ENCODE measurements around the gene TNFSF8. TPM values are rescaled to one million over a fixed set of nuclear protein-coding genes. Genes with fewer than 3 reads are reported as not detected.
A peak's percentile ranks its signal among the peaks of the same experiment; 100 is the strongest.

The TNFSF8 gene
- total and polyA plus RNA-seq, 7 donors, result 0.60 to 11.7 (median 1.8) TPM

- no peaks in the 10 kb centered on the region for H3K36me3 ChIP-seq
- intact Hi-C loops (cut with DNase I), result no loop called here
- no peaks in the 10 kb centered on the region for H3K4me1 ChIP-seq
- H3K9me3 ChIP-seq, result peaks cover 0 to 14% (median 0%) of the 10 kb centered on the region in 4 donors
- no peaks in the 10 kb centered on the region for H3K27me3 ChIP-seq
- DNase-seq, result no peak
- H3K4me3 ChIP-seq, result no peak overlapping the region
- H3K27ac ChIP-seq, result no peak overlapping the region
- 91 to 96% methylated on average over 4 of the region's 4 CpGs for whole genome bisulfite sequencing, 2 donors
- TF ChIP-seq POLR2AphosphoS5 (IDR thresholded peaks at IDR 0.05) (no peak), EP300 (IDR thresholded peaks at IDR 0.05) (no peak), CTCF (IDR thresholded peaks at IDR 0.05) (no peak), POLR2A (IDR thresholded peaks at IDR 0.05) (no peak)
Measured at GRCh38 chr9:114878879-114879564, 51.4 kb downstream of the TNFSF8 start.

GRCh38 chr9:114869845-114870244 lies 60.5 kb downstream of the TNFSF8 start:
- TF ChIP-seq POLR2A (IDR thresholded peaks at IDR 0.05) (no peak), EP300 (IDR thresholded peaks at IDR 0.05) (no peak)
- Histone ChIP-seq H3K9me3 (no peaks in the 10 kb centered on the region), H3K36me3 (no peaks in the 10 kb centered on the region), H3K27ac (no peak overlapping the region), H3K4me3 (no peak overlapping the region), H3K4me1 (no peaks in the 10 kb centered on the region), H3K27me3 (no peaks in the 10 kb centered on the region)
- intact Hi-C loops (cut with DNase I), result no loop called here
- 39 to 57% methylated on average over 3 of the region's 3 CpGs for WGBS, 2 donors
- DNase-seq, result no peak

GRCh38 chr9:114869378-114869777 lies 61.0 kb downstream of the TNFSF8 start:
- intact Hi-C loops (cut with DNase I), result no loop called here
- no peak for DNase-seq
- Histone ChIP-seq H3K4me3 (no peak overlapping the region), H3K36me3 (no peaks in the 10 kb centered on the region), H3K4me1 (no peaks in the 10 kb centered on the region), H3K27me3 (no peaks in the 10 kb centered on the region), H3K9me3 (no peaks in the 10 kb centered on the region), H3K27ac (no peak overlapping the region)
- no peak for TF ChIP-seq CTCF (IDR thresholded peaks at IDR 0.05)
- TF ChIP-seq POLR2A (IDR thresholded peaks at IDR 0.05), result no peak
- TF ChIP-seq POLR2AphosphoS5 (IDR thresholded peaks at IDR 0.05), result no peak
- no peak for TF ChIP-seq EP300 (IDR thresholded peaks at IDR 0.05)
- WGBS, 2 donors, result 96 to 98% methylated on average over 5 of the region's 5 CpGs

- Histone ChIP-seq H3K27me3 (no peaks in the 10 kb centered on the region), H3K4me3 (no peak overlapping the region), H3K27ac (no peak overlapping the region), H3K36me3 (no peaks in the 10 kb centered on the region), H3K4me1 (no peaks in the 10 kb centered on the region), H3K9me3 (no peaks in the 10 kb centered on the region)
- WGBS, 2 donors, result 88 to 90% methylated on average over 5 of the region's 5 CpGs
- no peak for TF ChIP-seq CTCF (IDR thresholded peaks at IDR 0.05)
- no peak for TF ChIP-seq POLR2A (IDR thresholded peaks at IDR 0.05)
- TF ChIP-seq POLR2AphosphoS5 (IDR thresholded peaks at IDR 0.05), result no peak
- no peak for TF ChIP-seq EP300 (IDR thresholded peaks at IDR 0.05)
- intact Hi-C loops (cut with DNase I), result no loop called here
- DNase-seq, result no peak
Measured at GRCh38 chr9:114867327-114867726, 63.1 kb downstream of the TNFSF8 start.

GRCh38 chr9:114864471-114864870 lies 65.9 kb downstream of the TNFSF8 start:
- intact Hi-C loops (cut with DNase I), result no loop called here
- peak; percentile 76 for DNase-seq
- no peaks in the 10 kb centered on the region for H3K36me3 ChIP-seq
- H3K27me3 ChIP-seq, result no peaks in the 10 kb centered on the region
- H3K4me1 ChIP-seq, result no peaks in the 10 kb centered on the region
- peak overlapping the region in 2 of 4 donors; percentile 37 to 66 for H3K27ac ChIP-seq
- 88 to 90% methylated on average over 1 of the region's 1 CpG for WGBS, 2 donors
- H3K9me3 ChIP-seq, result no peaks in the 10 kb centered on the region
- H3K4me3 ChIP-seq, result no peak overlapping the region
- no peak for TF ChIP-seq CTCF (IDR thresholded peaks at IDR 0.05)
- TF ChIP-seq EP300 (IDR thresholded peaks at IDR 0.05), result no peak
- peak in 2 of 4 donors; percentile 59 to 71 for TF ChIP-seq POLR2AphosphoS5 (IDR thresholded peaks at IDR 0.05)
- TF ChIP-seq POLR2A (IDR thresholded peaks at IDR 0.05), result no peak

Measured in sigmoid colon (tissue), 7 donors.